GM19328 (cell line): ENCODE data around the gene GJA10.
"Not testable (repeated sequence)": the region's sequence is repeated elsewhere in the genome, so short reads cannot be mapped to it uniquely, and the experiment has no call there.

Experiments used
- ATAC-seq: cut with Tn5 transposase; IDR thresholded peaks from one replicate; pipeline ENCODE4 v1.9.1; 2021; ENCODE audit warnings: mild to moderate bottlenecking, moderate library complexity; ENCODE audit not compliant: unreplicated experiment

The GJA10 gene

GRCh38 chr6:89894169-89894568 lies at the start of gene GJA10:
TSS of gene GJA10 (plus strand) at chr6:89894469. CDS start at chr6:89894469, 0 bp downstream.
- ATAC-seq: no peak

DNA sequence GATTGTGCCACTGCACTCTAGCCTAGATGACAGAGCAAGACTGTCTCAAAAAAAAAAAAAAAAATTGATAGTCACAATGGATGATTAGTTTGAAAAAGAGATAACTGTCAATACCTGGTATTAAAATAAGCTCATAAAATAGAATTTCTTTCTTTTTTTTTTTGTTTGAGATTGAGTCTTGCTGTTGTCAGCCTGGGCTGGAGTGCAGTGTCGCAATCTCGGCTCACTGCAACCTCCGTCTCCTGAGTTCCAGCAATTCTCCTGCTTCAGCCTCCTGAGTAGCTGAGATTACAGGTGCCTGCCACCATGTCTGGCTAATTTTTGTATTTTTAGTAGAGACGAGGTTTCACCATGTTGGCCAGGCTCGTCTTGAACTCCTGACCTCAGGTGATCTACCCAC lies 46.8 kb upstream of the GJA10 start:
- not testable (repeated sequence) for ATAC-seq

- ATAC-seq: no peak
These were observed 41.2 kb upstream of the GJA10 start for GRCh38 chr6:89853068-89853467.

GRCh38 chr6:89858041-89858440 lies 36.2 kb upstream of the GJA10 start:
- no peak for ATAC-seq

GRCh38 chr6:89859744-89860143 lies 34.5 kb upstream of the GJA10 start:
- peak; percentile 46 for ATAC-seq

- no peak for ATAC-seq
These were observed 32.0 kb upstream of the GJA10 start for GRCh38 chr6:89862273-89862672.

DNA sequence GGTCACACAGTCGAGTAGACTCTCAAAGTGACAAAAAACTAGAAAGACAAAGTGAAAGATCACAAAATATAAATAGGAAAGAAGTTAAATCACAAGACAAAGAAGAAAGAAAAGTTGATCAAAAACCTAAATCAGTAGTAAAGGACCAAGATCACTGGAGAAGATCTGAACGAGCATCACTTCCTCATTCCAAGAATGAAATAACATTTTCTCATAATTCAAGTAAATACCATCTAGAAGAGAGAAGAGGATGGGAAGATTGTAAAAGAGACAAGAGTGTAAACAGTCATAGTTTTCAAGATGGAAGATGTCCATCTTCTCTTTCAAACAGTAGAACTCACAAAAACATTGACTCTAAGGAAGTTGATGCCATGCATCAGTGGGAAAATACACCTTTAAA lies 31.6 kb upstream of the GJA10 start:
- ATAC-seq: no peak

GRCh38 chr6:89866024-89866678 lies 28.1 kb upstream of the GJA10 start:
- ATAC-seq: no peak

DNA sequence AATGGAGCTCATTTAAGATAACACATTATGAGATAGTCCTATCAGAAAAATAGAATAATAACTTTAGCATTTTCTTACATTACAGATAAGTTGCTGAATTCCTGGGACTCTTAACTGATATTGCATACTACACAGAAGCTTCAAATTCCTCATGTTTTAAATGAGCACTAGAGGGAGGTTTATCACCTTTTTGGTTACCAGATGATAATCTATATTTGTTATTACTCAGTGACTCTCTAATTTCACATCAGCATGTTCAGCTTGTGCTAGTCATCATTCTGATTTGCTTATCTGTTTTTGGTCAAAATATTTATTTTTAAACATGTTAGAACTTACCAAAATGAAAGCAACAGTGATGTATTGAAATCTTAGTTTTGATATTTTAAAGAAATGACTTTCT lies 20.5 kb upstream of the GJA10 start:
- ATAC-seq: no peak

DNA sequence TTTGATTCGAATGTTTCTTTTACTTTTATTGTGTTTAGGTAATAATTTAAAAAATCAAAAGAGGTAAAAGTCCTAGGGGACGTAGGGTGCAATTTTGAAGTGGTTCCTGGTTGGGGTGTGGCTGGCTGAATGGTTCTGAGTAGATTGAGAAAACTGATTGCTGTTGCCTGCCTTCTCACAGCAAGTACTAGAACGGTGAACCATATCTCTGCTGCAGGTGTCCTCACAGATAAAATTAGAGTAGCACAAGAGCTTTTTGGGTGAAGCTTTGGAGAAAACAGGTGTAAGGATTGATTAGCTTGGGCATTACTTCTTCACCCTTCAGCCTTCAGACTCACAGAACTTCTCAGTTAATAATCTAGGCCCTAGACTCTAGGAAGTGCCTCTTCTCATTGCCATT lies 19.8 kb upstream of the GJA10 start:
- ATAC-seq: no peak

- no peak for ATAC-seq
These were observed 7.7 kb upstream of the GJA10 start for GRCh38 chr6:89886378-89887120.

DNA sequence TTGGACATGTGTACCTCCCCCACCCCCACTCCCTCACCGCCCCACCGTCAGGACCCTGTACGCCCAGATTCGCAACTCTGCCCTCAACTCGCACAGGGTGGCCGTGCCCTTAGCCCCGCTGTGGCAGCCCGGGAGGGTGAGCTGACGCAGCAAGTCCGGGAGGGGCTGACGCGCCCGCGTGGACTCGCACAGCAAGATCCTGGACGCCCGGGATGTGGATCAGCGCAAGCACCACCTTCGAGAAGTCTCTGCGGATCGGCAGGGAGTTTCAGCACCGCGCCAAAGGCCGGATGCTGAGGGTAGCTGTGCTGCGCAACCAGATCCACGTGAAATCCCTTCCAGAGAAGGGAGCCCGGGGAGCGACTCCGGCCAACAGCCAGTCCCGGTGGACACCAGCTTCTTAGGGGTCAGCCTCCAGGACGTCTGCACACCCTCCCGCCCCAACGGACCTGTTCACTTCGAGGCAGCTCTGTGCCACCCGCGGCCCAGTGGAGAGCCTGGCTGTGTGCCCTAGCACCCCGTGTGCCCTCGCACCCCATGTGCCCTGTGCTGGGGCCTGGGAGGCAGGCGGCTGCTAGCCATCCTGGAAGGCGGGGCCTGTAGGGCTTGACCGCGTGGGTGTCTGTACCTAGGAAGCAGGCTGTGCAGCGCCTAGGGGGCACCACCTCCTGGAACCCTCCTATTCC lies 6.7 kb upstream of the GJA10 start:
- no peak for ATAC-seq

- ATAC-seq: no peak
These were observed 6.1 kb upstream of the GJA10 start for GRCh38 chr6:89888138-89888514.

- ATAC-seq: no peak
These were observed 5.4 kb upstream of the GJA10 start for GRCh38 chr6:89888871-89889270.

DNA sequence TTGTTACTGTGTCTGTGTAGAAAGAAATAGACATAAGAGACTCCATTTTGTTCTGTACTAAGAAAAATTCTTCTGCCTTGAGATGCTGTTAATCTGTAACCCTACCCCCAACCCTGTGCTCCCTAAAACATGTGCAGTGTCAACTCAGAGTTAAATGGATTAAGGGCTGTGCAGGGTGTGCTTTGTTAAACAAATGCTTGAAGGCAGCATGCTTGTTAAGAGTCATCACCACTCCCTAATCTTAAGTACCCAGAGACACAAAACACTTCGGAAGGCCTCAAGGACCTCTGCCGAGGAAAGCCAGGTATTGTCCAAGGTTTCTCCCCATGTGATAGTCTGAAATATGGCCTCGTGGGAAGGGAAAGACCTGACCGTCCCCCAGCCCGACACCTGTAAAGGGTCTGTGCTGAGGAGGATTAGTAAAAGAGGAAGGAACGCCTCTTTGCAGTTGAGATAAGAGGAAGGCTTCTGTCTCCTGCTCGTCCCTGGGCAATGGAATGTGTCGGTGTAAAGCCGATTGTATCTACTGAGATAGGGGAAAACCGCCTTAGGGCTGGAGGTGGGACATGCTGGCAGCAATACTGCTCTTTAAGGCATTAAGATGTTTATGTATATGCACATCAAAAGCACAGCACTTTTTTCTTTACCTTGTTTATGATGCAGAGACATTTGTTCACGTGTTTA lies 3.3 kb upstream of the GJA10 start:
- ATAC-seq: not testable (repeated sequence)

GRCh38 chr6:89892577-89892976 lies 1.7 kb upstream of the GJA10 start:
- not testable (repeated sequence) for ATAC-seq

GRCh38 chr6:89895276-89895874 lies 1.1 kb downstream of the GJA10 start:
- no peak for ATAC-seq

DNA sequence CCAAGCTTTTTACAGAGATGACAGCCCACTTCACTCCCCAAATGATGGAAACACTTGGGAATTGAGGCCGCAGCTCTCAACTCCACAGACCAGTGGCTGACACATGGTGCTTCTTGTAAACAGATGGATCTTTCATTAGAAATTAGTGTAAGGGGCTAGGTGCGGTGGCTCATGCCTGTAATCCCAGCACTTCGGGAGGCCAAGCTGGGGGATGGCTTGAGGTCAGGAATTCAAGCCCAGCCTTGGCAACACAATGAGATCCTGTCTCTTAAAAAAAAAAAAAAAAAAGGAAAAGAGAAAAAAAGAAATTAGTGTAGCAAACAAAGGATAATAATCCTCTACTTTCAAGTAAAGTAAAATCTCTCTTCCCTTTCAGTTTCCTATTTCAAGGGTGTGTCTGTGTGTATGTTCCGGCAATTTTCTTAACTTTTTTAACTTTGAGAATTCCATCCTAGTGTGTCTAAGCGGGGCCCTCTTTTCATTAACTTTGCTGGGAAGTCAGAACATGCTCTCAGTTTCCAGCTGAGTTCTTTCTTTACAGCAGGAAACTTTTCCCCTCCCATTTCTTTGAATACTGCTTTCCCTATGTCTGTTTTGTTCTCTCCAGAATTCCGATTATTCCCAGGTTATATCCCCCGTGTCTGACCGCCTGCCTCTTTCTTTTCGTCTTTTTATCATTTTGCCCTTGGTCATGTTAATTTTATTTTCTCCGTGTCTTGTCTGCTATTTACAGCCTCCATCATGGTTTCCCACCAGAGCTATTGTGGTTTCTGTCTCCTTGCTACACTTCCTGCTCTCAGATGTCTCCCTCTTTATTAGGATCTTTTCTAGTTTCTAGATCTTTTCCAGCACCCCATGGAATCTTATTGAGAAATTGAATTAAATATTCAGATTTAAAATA lies 16.0 kb downstream of the GJA10 start:
- ATAC-seq: not testable (repeated sequence)

- ATAC-seq: no peak
These were observed 16.6 kb downstream of the GJA10 start for GRCh38 chr6:89910902-89911240.
